SK-N-SH (cell line): ENCODE data around the gene COCH. TPM values are rescaled to one million over a fixed set of nuclear protein-coding genes. Genes with fewer than 3 reads are reported as not detected.

Source experiments
- CTCF ChIA-PET: fragments of 300-600, 350-600 bp; formaldehyde crosslinking; extraction: SDS; loops from one replicate; lab custom pipeline; 2021; lab: Yijun Ruan, JAX
- POLR2A ChIA-PET: fragments of 350-600 bp; sonication (Branson Sonifier 250); formaldehyde crosslinking; extraction: SDS; loops from one replicate; lab custom pipeline; 2020; ENCODE audit warnings: antibody characterized with exemption, inconsistent platforms; lab: Yijun Ruan, JAX
- DNase-seq: peaks from one replicate; pipeline ENCODE4 v3.0.0; 2012
- H2AFZ ChIP-seq: fragments of 200-600 bp; sonication (generic); 2 replicates; pipeline ENCODE4 v1.8.1; 2016; ENCODE audit warnings: antibody characterized with exemption, mild to moderate bottlenecking, low read depth
- H3F3A ChIP-seq: fragments of 200-600 bp; sonication (generic); replicated peaks from 2 replicates; pipeline ENCODE3; 2016; ENCODE audit warnings: antibody characterized with exemption, mild to moderate bottlenecking; ENCODE audit not compliant: insufficient read depth
- H3K27ac ChIP-seq, 2 experiments: fragments of 200-500 bp in 1 of 2; fragments of 200-600 bp in 1 of 2; sonication (Bioruptor generic) in 1 of 2; sonication (generic), shearing (Covaris generic) in 1 of 2; 2 replicates each; pipeline versions ENCODE4 v1.5.1 to v1.6.1; 2014 to 2016; ENCODE audit warnings: low read depth in 2 of 2, inconsistent platforms in 1 of 2, low read length in 1 of 2, mild to moderate bottlenecking in 1 of 2, mixed read lengths in 1 of 2
- H3K27me3 ChIP-seq: fragments of 200-600 bp; sonication (generic), shearing (Covaris generic); 2 replicates; pipeline ENCODE4 v1.6.1; 2016; ENCODE audit warnings: mixed run types; ENCODE audit not compliant: insufficient read depth
- H3K36me3 ChIP-seq, 2 experiments: fragments of 200-500 bp in 1 of 2; fragments of 200-600 bp in 1 of 2; sonication (Bioruptor generic) in 1 of 2; sonication (generic) in 1 of 2; replicated peaks in 1 of 2; 2 replicates each; pipeline versions ENCODE3 to v1.5.1; 2014 to 2016; ENCODE audit warnings: low read length in 1 of 2, mild to moderate bottlenecking in 1 of 2; ENCODE audit not compliant: insufficient read depth in 2 of 2, control insufficient read depth in 1 of 2
- H3K4me1 ChIP-seq, 2 experiments: fragments of 200-500 bp in 1 of 2; fragments of 200-600 bp in 1 of 2; sonication (Bioruptor generic) in 1 of 2; sonication (generic), shearing (Covaris generic) in 1 of 2; 2 replicates each; pipeline versions ENCODE4 v1.5.1 to v1.6.1; 2014 to 2016; ENCODE audit warnings: low read depth in 1 of 2, low read length in 1 of 2, mixed run types in 1 of 2; ENCODE audit not compliant: insufficient read depth in 2 of 2, control insufficient read depth in 1 of 2
- H3K4me2 ChIP-seq: fragments of 200-600 bp; sonication (generic), shearing (Covaris generic); 2 replicates; pipeline ENCODE4 v1.6.1; 2017; ENCODE audit warnings: mixed run types
- H3K4me3 ChIP-seq, 2 experiments: fragments of 200-500 bp in 1 of 2; fragments of 200-600 bp in 1 of 2; sonication (Bioruptor generic) in 1 of 2; sonication (generic), shearing (Covaris generic) in 1 of 2; 2 replicates each; pipeline versions ENCODE4 v1.5.1 to v1.8.1; 2014 to 2016; ENCODE audit warnings: low read depth in 2 of 2, inconsistent platforms in 1 of 2, low read length in 1 of 2, mild to moderate bottlenecking in 1 of 2, mixed read lengths in 1 of 2, moderate library complexity in 1 of 2
- H3K79me2 ChIP-seq: fragments of 200-600 bp; sonication (generic); 2 replicates; pipeline ENCODE4 v1.8.1; 2017; ENCODE audit warnings: mild to moderate bottlenecking; ENCODE audit not compliant: insufficient read depth
- H3K9ac ChIP-seq: fragments of 200-600 bp; sonication (generic); 2 replicates; pipeline ENCODE4 v1.6.1; 2017; ENCODE audit warnings: mixed run types
- H3K9me2 ChIP-seq: fragments of 200-600 bp; sonication (generic); 2 replicates; pipeline ENCODE4 v1.6.1; 2017; ENCODE audit warnings: mixed run types
- H3K9me3 ChIP-seq: fragments of 200-600 bp; sonication (generic); 2 replicates; pipeline ENCODE4 v1.6.1; 2017; ENCODE audit warnings: mixed run types, mild to moderate bottlenecking, moderate library complexity
- H4K20me1 ChIP-seq: fragments of 200-600 bp; sonication (generic); 2 replicates; pipeline ENCODE4 v1.6.1; 2017; ENCODE audit warnings: mild to moderate bottlenecking, mixed run types; ENCODE audit not compliant: insufficient read depth
- FOSL2 ChIP-seq: IDR thresholded peaks from 2 replicates; pipeline ENCODE4 v1.4.0; 2012; ENCODE audit warnings: low read depth, mild to moderate bottlenecking, moderate library complexity, borderline replicate concordance
- FOXJ3 ChIP-seq: sonication (generic); formaldehyde crosslinking; IDR thresholded peaks from 2 replicates; pipeline ENCODE4 v1.5.1; 2020; ENCODE audit warnings: mild to moderate bottlenecking, missing genetic modification reagents
- FOXM1 ChIP-seq: IDR thresholded peaks from 2 replicates; pipeline ENCODE4 v1.4.0; 2012; ENCODE audit warnings: low read depth, mild to moderate bottlenecking
- GATA2 ChIP-seq: sonication (generic); formaldehyde crosslinking; IDR thresholded peaks from 2 replicates; pipeline ENCODE4 v1.5.0; 2020; ENCODE audit warnings: mild to moderate bottlenecking, missing genetic modification reagents
- IRF3 ChIP-seq: fragments of 150-350 bp; IDR thresholded peaks from 2 replicates; pipeline ENCODE4 v1.6.1; 2016; ENCODE audit warnings: mild to moderate bottlenecking, low read depth, low read length
- JUND ChIP-seq: IDR thresholded peaks from 2 replicates; pipeline ENCODE4 v1.4.0; 2012
- MAX ChIP-seq: IDR thresholded peaks from 2 replicates; pipeline ENCODE4 v1.4.0; 2012; ENCODE audit warnings: low read depth
- MXI1 ChIP-seq: IDR thresholded peaks from 2 replicates; pipeline ENCODE4 v1.6.1; 2012; ENCODE audit warnings: mild to moderate bottlenecking, low read depth, low read length, improper control_type of control experiment
- POLR2AphosphoS5 ChIP-seq: IDR thresholded peaks from 2 replicates; pipeline ENCODE4 v1.6.1; 2012; ENCODE audit warnings: low read depth, low read length
- RAD21 ChIP-seq: IDR thresholded peaks from 2 replicates; pipeline ENCODE4 v1.6.1; 2012; ENCODE audit warnings: mild to moderate bottlenecking, low read length
- SMC3 ChIP-seq: IDR thresholded peaks from 2 replicates; pipeline ENCODE4 v1.6.1; 2012; ENCODE audit warnings: low read depth, low read length, improper control_type of control experiment
- TAF1 ChIP-seq: IDR thresholded peaks from 2 replicates; pipeline ENCODE4 v1.6.1; 2012; ENCODE audit warnings: low read depth, mild to moderate bottlenecking, low read length, moderate library complexity, borderline replicate concordance
- TCF12 ChIP-seq: IDR thresholded peaks from 2 replicates; pipeline ENCODE4 v1.4.0; 2012
- USF2 ChIP-seq: fragments of 150-350 bp; IDR thresholded peaks from 2 replicates; pipeline ENCODE4 v1.6.1; 2017; ENCODE audit warnings: antibody characterized with exemption, low read length, low read depth, borderline replicate concordance
- YY1 ChIP-seq: IDR thresholded peaks from 2 replicates; pipeline ENCODE4 v1.4.0; 2012; ENCODE audit warnings: low read depth, mild to moderate bottlenecking
- ZBTB33 ChIP-seq: IDR thresholded peaks from 2 replicates; pipeline ENCODE4 v1.4.0; 2012; ENCODE audit warnings: low read depth, borderline replicate concordance
- polyA plus RNA-seq, 3 experiments: library from polyadenylated mRNA; depleted of rRNA; stranded (reverse); fragments of >200 nt; gene quantifications; 2 replicates each; pipeline ENCODE4 v1.2.3, GENCODE V29; 2012
- TF ChIP-seq, protein P1 (sequence below): IDR thresholded peaks from 2 replicates; pipeline ENCODE4; 2012

The COCH gene
- polyA plus RNA-seq, 1 of the 3 experiments (the other 2 are of a cell fraction): 9.3 TPM

DNA sequence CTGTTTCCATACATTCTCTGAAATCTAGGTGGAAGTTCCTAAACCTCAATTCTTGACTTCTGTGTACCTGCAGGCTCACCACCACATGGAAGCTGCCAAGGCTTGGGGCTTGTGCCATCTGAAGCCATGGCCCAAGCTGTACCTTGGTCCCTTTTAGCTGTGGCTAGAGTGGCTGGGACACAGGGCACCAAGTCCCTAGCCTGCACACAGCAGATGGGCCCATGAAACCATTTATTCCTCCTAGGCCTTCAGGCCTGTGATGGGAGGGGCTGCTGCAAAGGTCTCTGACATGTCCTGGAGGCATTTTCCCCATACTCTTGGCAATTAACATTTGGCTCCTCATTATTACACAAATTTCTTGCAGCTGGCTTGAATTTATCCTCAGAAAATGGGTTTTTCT lies 40.0 kb upstream of the COCH start:
- H3K4me1 ChIP-seq: no peaks in the 10 kb centered on the region
- H3K9ac ChIP-seq: no peak overlapping the region
- no peak overlapping the region for H3K4me2 ChIP-seq
- no peaks in the 10 kb centered on the region for H4K20me1 ChIP-seq
- no peaks in the 10 kb centered on the region for H3F3A ChIP-seq
- CTCF ChIA-PET: no interaction called here
- H3K9me3 ChIP-seq: no peaks in the 10 kb centered on the region
- TF ChIP-seq TCF12 (no peak), GATA2 (CRISPR knock-in tag) (no peak), YY1 (no peak), RAD21 (no peak), SMC3 (no peak), MXI1 (no peak), MAX (no peak), POLR2AphosphoS5 (no peak), JUND (no peak), USF2 (no peak), IRF3 (no peak), TAF1 (no peak), ZBTB33 (no peak), FOXJ3 (CRISPR knock-in tag) (no peak), FOXM1 (no peak), FOSL2 (no peak)
- TF ChIP-seq, protein P1, sequence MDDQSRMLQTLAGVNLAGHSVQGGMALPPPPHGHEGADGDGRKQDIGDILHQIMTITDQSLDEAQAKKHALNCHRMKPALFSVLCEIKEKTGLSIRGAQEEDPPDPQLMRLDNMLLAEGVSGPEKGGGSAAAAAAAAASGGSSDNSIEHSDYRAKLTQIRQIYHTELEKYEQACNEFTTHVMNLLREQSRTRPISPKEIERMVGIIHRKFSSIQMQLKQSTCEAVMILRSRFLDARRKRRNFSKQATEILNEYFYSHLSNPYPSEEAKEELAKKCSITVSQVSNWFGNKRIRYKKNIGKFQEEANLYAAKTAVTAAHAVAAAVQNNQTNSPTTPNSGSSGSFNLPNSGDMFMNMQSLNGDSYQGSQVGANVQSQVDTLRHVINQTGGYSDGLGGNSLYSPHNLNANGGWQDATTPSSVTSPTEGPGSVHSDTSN: no peak
- POLR2A ChIA-PET: no interaction called here
- H2AFZ ChIP-seq: no peak overlapping the region
- H3K4me3 ChIP-seq: no peak overlapping the region
- no peaks in the 10 kb centered on the region for H3K9me2 ChIP-seq
- H3K36me3 ChIP-seq: no peaks in the 10 kb centered on the region
- H3K27me3 ChIP-seq: no peaks in the 10 kb centered on the region
- H3K79me2 ChIP-seq: no peaks in the 10 kb centered on the region
- H3K27ac ChIP-seq: no peak overlapping the region
- DNase-seq: no peak
